ENCODE data around the gene HAND1.

The HAND1 gene

GRCh38 chr5:154455585-154455984 is 22.4 kb downstream of the HAND1 start:
- DNase-seq (ENCODE audit: low read depth in 2 of 2), result no peak

GRCh38 chr5:154451957-154452356 is 26.1 kb downstream of the HAND1 start:
- DNase-seq (ENCODE audit: low read depth in 2 of 2), result no peak

- DNase-seq (ENCODE audit: low read depth in 2 of 2), result no peak
Measured at GRCh38 chr5:154449786-154450185, 28.2 kb downstream of the HAND1 start.

GRCh38 chr5:154447089-154447725 is 30.8 kb downstream of the HAND1 start:
- no peak for DNase-seq (ENCODE audit: low read depth in 2 of 2)

- DNase-seq (ENCODE audit: low read depth in 2 of 2), result no peak
Measured at GRCh38 chr5:154446195-154447088, 31.6 kb downstream of the HAND1 start.

- DNase-seq (ENCODE audit: low read depth in 2 of 2), result peak; percentile 82
Measured at GRCh38 chr5:154445422-154446194, 32.4 kb downstream of the HAND1 start, which contains the start of gene SAP30L. TSS of gene SAP30L (plus strand) at chr5:154445997. CDS start at chr5:154446605, 608 bp downstream.

- no peak for DNase-seq (ENCODE audit: low read depth in 2 of 2)
Measured at GRCh38 chr5:154444556-154445421, 33.2 kb downstream of the HAND1 start.

- DNase-seq (ENCODE audit: low read depth in 2 of 2), result no peak
Measured at GRCh38 chr5:154442801-154443200, 35.2 kb downstream of the HAND1 start.

- DNase-seq (ENCODE audit: low read depth in 2 of 2), result no peak
Measured at GRCh38 chr5:154440540-154440939, 37.5 kb downstream of the HAND1 start.

- no peak for DNase-seq (ENCODE audit: low read depth in 2 of 2)
Measured at GRCh38 chr5:154437281-154437965, 40.6 kb downstream of the HAND1 start.

GRCh38 chr5:154435226-154435625 is 42.8 kb downstream of the HAND1 start:
- no peak for DNase-seq (ENCODE audit: low read depth in 2 of 2)

GRCh38 chr5:154430961-154431630 is 46.9 kb downstream of the HAND1 start:
- DNase-seq (ENCODE audit: low read depth in 2 of 2), result no peak

- no peak for DNase-seq (ENCODE audit: low read depth in 2 of 2)
Measured at GRCh38 chr5:154430466-154430865, 47.6 kb downstream of the HAND1 start.

GRCh38 chr5:154429341-154429740 is 48.7 kb downstream of the HAND1 start:
- no peak for DNase-seq (ENCODE audit: low read depth in 2 of 2)

- DNase-seq (ENCODE audit: low read depth in 2 of 2), result no peak
Measured at GRCh38 chr5:154428208-154428607, 49.8 kb downstream of the HAND1 start.
